HepG2 (cell line): ENCODE data around the gene MXD3. TPM values are rescaled to one million over a fixed set of nuclear protein-coding genes. Genes with fewer than 3 reads are reported as not detected.

Experiments used
- ARID2 ChIP-seq: sonication (generic); formaldehyde crosslinking; IDR thresholded peaks from 2 replicates; pipeline ENCODE4 v1.8.1; 2022; ENCODE audit warnings: mild to moderate bottlenecking, missing genetic modification reagents, borderline replicate concordance
- BRCA1 ChIP-seq: sonication (generic); formaldehyde crosslinking; IDR thresholded peaks from 2 replicates; pipeline ENCODE4 v1.4.0; 2020; ENCODE audit warnings: missing genetic modification reagents
- CENPX ChIP-seq: sonication (generic); formaldehyde crosslinking; IDR thresholded peaks from 2 replicates; pipeline ENCODE4 v1.9.0; 2021; ENCODE audit warnings: mild to moderate bottlenecking, missing genetic modification reagents, moderate library complexity
- GABPB1 ChIP-seq: IDR thresholded peaks from 2 replicates; pipeline ENCODE4 v1.6.1; 2016; ENCODE audit warnings: mild to moderate bottlenecking, missing genetic modification reagents, moderate library complexity, missing compliant biosample characterization
- IKZF4 ChIP-seq: sonication (generic); formaldehyde crosslinking; IDR thresholded peaks from 2 replicates; pipeline ENCODE4 v1.5.1; 2020; ENCODE audit warnings: borderline replicate concordance, mild to moderate bottlenecking, low read depth, missing genetic modification reagents; ENCODE audit errors: not compliant biosample characterization
- JDP2 ChIP-seq: sonication (generic); formaldehyde crosslinking; IDR thresholded peaks from 2 replicates; pipeline ENCODE4 v1.8.1; 2022; ENCODE audit warnings: missing genetic modification reagents, borderline replicate concordance
- MEF2D ChIP-seq: sonication (generic); formaldehyde crosslinking; IDR thresholded peaks from 2 replicates; pipeline ENCODE4 v1.5.1; 2020; ENCODE audit warnings: mild to moderate bottlenecking, missing genetic modification reagents
- NCOA2 ChIP-seq: sonication (generic); formaldehyde crosslinking; IDR thresholded peaks from 2 replicates; pipeline ENCODE4 v1.8.0; 2022; ENCODE audit warnings: inconsistent platforms
- NFE2L2 ChIP-seq: fragments of 150-350 bp; IDR thresholded peaks from 2 replicates; pipeline ENCODE4 v1.6.1; 2014; ENCODE audit warnings: low read length
- PBX2 ChIP-seq: IDR thresholded peaks from 2 replicates; pipeline ENCODE4 v1.6.1; 2016; ENCODE audit warnings: control low read depth
- RFX1 ChIP-seq: fragments of 450-650 bp; IDR thresholded peaks from 2 replicates; pipeline ENCODE4 v1.6.1; 2017
- RFXAP ChIP-seq: sonication (generic); formaldehyde crosslinking; IDR thresholded peaks from 2 replicates; pipeline ENCODE4 v1.4.0; 2020; ENCODE audit warnings: missing genetic modification reagents, borderline replicate concordance
- SRSF1 ChIP-seq: fragments of 200-400 bp; formaldehyde crosslinking; optimal IDR thresholded peaks from 2 replicates; pipeline ENCODE3; 2017; ENCODE audit warnings: mild to moderate bottlenecking, low read depth, low read length, moderate library complexity
- SRY ChIP-seq: sonication (generic); formaldehyde crosslinking; IDR thresholded peaks from 2 replicates; pipeline ENCODE4 v1.8.0; 2022; ENCODE audit warnings: mild to moderate bottlenecking, missing genetic modification reagents
- SYNCRIP ChIP-seq: fragments of 200-400 bp; formaldehyde crosslinking; IDR thresholded peaks from 2 replicates; pipeline ENCODE4 v1.6.1; 2018; ENCODE audit warnings: mild to moderate bottlenecking, low read depth, low read length; ENCODE audit not compliant: insufficient read depth
- ZBTB8A ChIP-seq: sonication (generic); formaldehyde crosslinking; IDR thresholded peaks from 2 replicates; pipeline ENCODE4 v1.4.0; 2020; ENCODE audit warnings: mild to moderate bottlenecking, low read depth, missing genetic modification reagents, borderline replicate concordance
- ZFP62 ChIP-seq: sonication (generic); formaldehyde crosslinking; IDR thresholded peaks from 2 replicates; pipeline ENCODE4 v1.4.0; 2020; ENCODE audit warnings: missing genetic modification reagents
- ZKSCAN1 ChIP-seq: fragments of 150-350 bp; IDR thresholded peaks from 2 replicates; pipeline ENCODE4 v1.6.1; 2014; ENCODE audit warnings: low read length
- ZNF12 ChIP-seq: sonication (generic); formaldehyde crosslinking; IDR thresholded peaks from 2 replicates; pipeline ENCODE4 v1.5.0; 2020; ENCODE audit warnings: missing genetic modification reagents
- ZNF75D ChIP-seq: sonication (generic); formaldehyde crosslinking; IDR thresholded peaks from 2 replicates; pipeline ENCODE4 v1.8.1; 2023; ENCODE audit warnings: missing genetic modification reagents, mild to moderate bottlenecking, borderline replicate concordance
- ZNF883 ChIP-seq: sonication (generic); formaldehyde crosslinking; IDR thresholded peaks from 2 replicates; pipeline ENCODE4 v1.5.1; 2020; ENCODE audit warnings: mild to moderate bottlenecking, missing genetic modification reagents; ENCODE audit errors: not compliant biosample characterization
- polyA plus RNA-seq, 8 experiments: library from polyadenylated mRNA; depleted of rRNA in 3 of 8; stranded (reverse) in 7 of 8; unstranded in 1 of 8; fragments of >200 nt; fragmentation: Illumina TruSeq in 4 of 8; extraction: Trizol in 4 of 8; gene quantifications; 2 replicates each; pipeline versions ENCODE4 v1.2.1 to v1.2.3, GENCODE V29; 2011 to 2016; ENCODE audit warnings: low read depth in 4 of 8, missing spikeins in 1 of 8, mixed read lengths in 1 of 8; ENCODE audit not compliant: insufficient read depth in 1 of 8
- total RNA-seq, 5 experiments: library from RNA; depleted of rRNA; stranded (reverse); fragments of >200 nt; fragmentation: Illumina TruSeq; extraction: Trizol; gene quantifications; 2 replicates each; pipeline ENCODE4 v1.2.3, GENCODE V29; 2016; ENCODE audit warnings: low read depth in 1 of 5
- TF ChIP-seq, protein P1 (sequence below): IDR thresholded peaks from 2 replicates; pipeline ENCODE4 v1.6.1; 2016
- TF ChIP-seq, protein P2 (sequence below): sonication (generic); formaldehyde crosslinking; IDR thresholded peaks from 2 replicates; pipeline ENCODE4 v1.5.0; 2020; ENCODE audit warnings: mild to moderate bottlenecking, missing genetic modification reagents
- TF ChIP-seq, protein P3 (sequence below): sonication (generic); formaldehyde crosslinking; IDR thresholded peaks from 2 replicates; pipeline ENCODE4 v1.8.0; 2022; ENCODE audit warnings: missing genetic modification reagents, mild to moderate bottlenecking, moderate library complexity, borderline replicate concordance

Gene MXD3
- total and polyA plus RNA-seq, 2 of the 13 experiments (the other 11 are each of a cell fraction or from before 2014, with no cell fraction given) = 10.5 to 12.8 TPM

GRCh38 chr5:177311723-177312648 lies at the start of gene MXD3 (continued):
- TF ChIP-seq ZBTB8A (CRISPR knock-in tag) (no peak), CENPX (CRISPR knock-in tag) (no peak), ZFP62 (CRISPR knock-in tag) (no peak), BRCA1 (CRISPR knock-in tag) (no peak), ZNF883 (no peak), SYNCRIP (no peak), ZNF75D (no peak), SRSF1 (peak; percentile 37), ARID2 (CRISPR knock-in tag) (no peak), ZKSCAN1 (no peak), NCOA2 (CRISPR knock-in tag) (no peak), RFX1 (no peak), GABPB1 (CRISPR knock-in tag) (peak; percentile 59; the same call in 1 of the 2 replicates), RFXAP (CRISPR knock-in tag) (no peak), IKZF4 (CRISPR knock-in tag) (no peak), ZNF12 (CRISPR knock-in tag) (no peak), PBX2 (CRISPR knock-in tag) (no peak), NFE2L2 (no peak), MEF2D (CRISPR knock-in tag) (no peak), SRY (no peak), JDP2 (no peak)
- TF ChIP-seq, protein P1, sequence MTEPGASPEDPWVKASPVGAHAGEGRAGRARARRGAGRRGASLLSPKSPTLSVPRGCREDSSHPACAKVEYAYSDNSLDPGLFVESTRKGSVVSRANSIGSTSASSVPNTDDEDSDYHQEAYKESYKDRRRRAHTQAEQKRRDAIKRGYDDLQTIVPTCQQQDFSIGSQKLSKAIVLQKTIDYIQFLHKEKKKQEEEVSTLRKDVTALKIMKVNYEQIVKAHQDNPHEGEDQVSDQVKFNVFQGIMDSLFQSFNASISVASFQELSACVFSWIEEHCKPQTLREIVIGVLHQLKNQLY (CRISPR knock-in tag) = no peak
- TF ChIP-seq, protein P2, sequence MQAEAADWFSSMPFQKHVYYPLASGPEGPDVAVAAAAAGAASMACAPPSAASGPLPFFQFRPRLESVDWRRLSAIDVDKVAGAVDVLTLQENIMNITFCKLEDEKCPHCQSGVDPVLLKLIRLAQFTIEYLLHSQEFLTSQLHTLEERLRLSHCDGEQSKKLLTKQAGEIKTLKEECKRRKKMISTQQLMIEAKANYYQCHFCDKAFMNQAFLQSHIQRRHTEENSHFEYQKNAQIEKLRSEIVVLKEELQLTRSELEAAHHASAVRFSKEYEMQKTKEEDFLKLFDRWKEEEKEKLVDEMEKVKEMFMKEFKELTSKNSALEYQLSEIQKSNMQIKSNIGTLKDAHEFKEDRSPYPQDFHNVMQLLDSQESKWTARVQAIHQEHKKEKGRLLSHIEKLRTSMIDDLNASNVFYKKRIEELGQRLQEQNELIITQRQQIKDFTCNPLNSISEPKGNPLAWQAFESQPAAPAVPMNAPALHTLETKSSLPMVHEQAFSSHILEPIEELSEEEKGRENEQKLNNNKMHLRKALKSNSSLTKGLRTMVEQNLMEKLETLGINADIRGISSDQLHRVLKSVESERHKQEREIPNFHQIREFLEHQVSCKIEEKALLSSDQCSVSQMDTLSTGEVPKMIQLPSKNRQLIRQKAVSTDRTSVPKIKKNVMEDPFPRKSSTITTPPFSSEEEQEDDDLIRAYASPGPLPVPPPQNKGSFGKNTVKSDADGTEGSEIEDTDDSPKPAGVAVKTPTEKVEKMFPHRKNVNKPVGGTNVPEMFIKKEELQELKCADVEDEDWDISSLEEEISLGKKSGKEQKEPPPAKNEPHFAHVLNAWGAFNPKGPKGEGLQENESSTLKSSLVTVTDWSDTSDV (CRISPR knock-in tag) = no peak
- TF ChIP-seq, protein P3, sequence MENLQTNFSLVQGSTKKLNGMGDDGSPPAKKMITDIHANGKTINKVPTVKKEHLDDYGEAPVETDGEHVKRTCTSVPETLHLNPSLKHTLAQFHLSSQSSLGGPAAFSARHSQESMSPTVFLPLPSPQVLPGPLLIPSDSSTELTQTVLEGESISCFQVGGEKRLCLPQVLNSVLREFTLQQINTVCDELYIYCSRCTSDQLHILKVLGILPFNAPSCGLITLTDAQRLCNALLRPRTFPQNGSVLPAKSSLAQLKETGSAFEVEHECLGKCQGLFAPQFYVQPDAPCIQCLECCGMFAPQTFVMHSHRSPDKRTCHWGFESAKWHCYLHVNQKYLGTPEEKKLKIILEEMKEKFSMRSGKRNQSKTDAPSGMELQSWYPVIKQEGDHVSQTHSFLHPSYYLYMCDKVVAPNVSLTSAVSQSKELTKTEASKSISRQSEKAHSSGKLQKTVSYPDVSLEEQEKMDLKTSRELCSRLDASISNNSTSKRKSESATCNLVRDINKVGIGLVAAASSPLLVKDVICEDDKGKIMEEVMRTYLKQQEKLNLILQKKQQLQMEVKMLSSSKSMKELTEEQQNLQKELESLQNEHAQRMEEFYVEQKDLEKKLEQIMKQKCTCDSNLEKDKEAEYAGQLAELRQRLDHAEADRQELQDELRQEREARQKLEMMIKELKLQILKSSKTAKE (CRISPR knock-in tag) = no peak
